PC-3 (cell line): ENCODE results near the gene VPS51. TPM values are rescaled to one million over a fixed set of nuclear protein-coding genes. Genes with fewer than 3 reads are reported as not detected.

ENCODE experiments used
- ATAC-seq: fragments of 200-7000 bp; cut with Tn5 transposase; 2 replicates; pipeline ENCODE4 v1.9.1; 2020; ENCODE audit warnings: mild to moderate bottlenecking, moderate library complexity
- Bru-seq: library from RNA; stranded (reverse); fragments of 400-500 nt; gene quantifications from one replicate; lab custom pipeline; 2021; lab: Mats Ljungman, UMichigan
- BruChase-seq, 2 experiments: library from RNA; stranded (reverse); fragments of 400-500 nt; gene quantifications; one replicate each; lab custom pipeline; 2021; lab: Mats Ljungman, UMichigan
- BruUV-seq: library from RNA; stranded (reverse); fragments of 400-500 nt; replicated peaks from 2 replicates; lab custom pipeline; 2021; lab: Mats Ljungman, UMichigan
- CTCF ChIA-PET: fragments of 300-600 bp; sonication (Branson Sonifier 250); formaldehyde crosslinking; loops from one replicate; lab custom pipeline; 2022; ENCODE audit warnings: antibody characterized with exemption; lab: Charles Lee
- POLR2A ChIA-PET: fragments of 300-600 bp; sonication (Branson Sonifier 250); formaldehyde crosslinking; loops from one replicate; lab custom pipeline; 2022; ENCODE audit warnings: antibody characterized with exemption; ENCODE audit not compliant: unreplicated experiment; lab: Charles Lee
- DNase-seq: peaks from one replicate; pipeline ENCODE4 v3.0.0-alpha.2; 2015
- H2AFZ ChIP-seq: fragments of 300-600 bp; sonication (generic); 2 replicates; pipeline ENCODE4 v1.6.0; 2016; ENCODE audit warnings: antibody characterized with exemption, low read length
- H3F3A ChIP-seq: fragments of 300-600 bp; sonication (generic); one replicate; pipeline ENCODE4 v1.6.0; 2017; ENCODE audit warnings: antibody characterized with exemption, low read length, control low read depth, mild to moderate bottlenecking; ENCODE audit not compliant: unreplicated experiment
- H3K27ac ChIP-seq: fragments of 300-600 bp; sonication (generic); 2 replicates; pipeline ENCODE4 v1.5.1; 2016; ENCODE audit warnings: mild to moderate bottlenecking, low read length
- H3K27me3 ChIP-seq: fragments of 300-600 bp; sonication (generic); 2 replicates; pipeline ENCODE4 v1.6.1; 2016; ENCODE audit warnings: low read length, mixed read lengths
- H3K36me3 ChIP-seq: fragments of 300-600 bp; sonication (generic); 2 replicates; pipeline ENCODE4 v1.6.1; 2016; ENCODE audit warnings: low read depth, mixed run types, low read length, mixed read lengths
- H3K4me1 ChIP-seq: fragments of 300-600 bp; sonication (generic); 2 replicates; pipeline ENCODE4 v1.5.1; 2016; ENCODE audit warnings: low read length; ENCODE audit not compliant: insufficient read depth
- H3K4me2 ChIP-seq: fragments of 300-600 bp; sonication (generic); 2 replicates; pipeline ENCODE4 v1.6.0; 2016; ENCODE audit warnings: low read length
- H3K4me3 ChIP-seq: fragments of 300-600 bp; sonication (generic); 2 replicates; pipeline ENCODE4 v1.5.1; 2016; ENCODE audit warnings: mild to moderate bottlenecking, low read length, mixed read lengths
- H3K79me2 ChIP-seq: fragments of 300-600 bp; sonication (generic); 2 replicates; pipeline ENCODE4 v1.6.1; 2017; ENCODE audit warnings: low read length, mixed read lengths
- H3K9ac ChIP-seq: fragments of 300-600 bp; sonication (generic); 2 replicates; pipeline ENCODE4 v1.6.0; 2016; ENCODE audit warnings: mild to moderate bottlenecking, low read length
- H3K9me2 ChIP-seq: fragments of 300-600 bp; sonication (generic); replicated peaks from 2 replicates; pipeline ENCODE4 v1.6.1; 2016; ENCODE audit warnings: mixed run types, low read length, mixed read lengths
- H3K9me3 ChIP-seq: fragments of 300-600 bp; sonication (generic); 2 replicates; pipeline ENCODE4 v1.6.1; 2016; ENCODE audit warnings: low read length, mixed read lengths
- H4K20me1 ChIP-seq: fragments of 300-600 bp; sonication (generic); 2 replicates; pipeline ENCODE4 v1.6.1; 2016; ENCODE audit warnings: low read length, mixed read lengths
- CTCF ChIP-seq: fragments of 300-600 bp; sonication (generic); conservative IDR thresholded peaks from 2 replicates; pipeline ENCODE4 v1.5.1; 2017; ENCODE audit warnings: antibody characterized with exemption, low read depth, mild to moderate bottlenecking, low read length
- EZH2 ChIP-seq: fragments of 300-600 bp; sonication (generic); IDR thresholded peaks from one replicate; pipeline ENCODE4 v1.6.1; 2017; ENCODE audit warnings: antibody characterized with exemption, mild to moderate bottlenecking, low read length; ENCODE audit not compliant: unreplicated experiment
- EZH2phosphoT487 ChIP-seq: fragments of 300-600 bp; sonication (generic); IDR thresholded peaks from 2 replicates; pipeline ENCODE4 v1.6.1; 2018; ENCODE audit warnings: mild to moderate bottlenecking, antibody characterized with exemption, low read length, borderline replicate concordance
- intact Hi-C: fragments of 100-400 bp; cut with micrococcal nuclease; formaldehyde crosslinking; loops from 2 replicates; pipeline ENCODE4 v1.9.0; 2023
- long read RNA-seq: library from polyadenylated mRNA; unstranded; transcript quantifications from one replicate; pipeline ENCODE4 v2.0.0, GENCODE V29; 2021; ENCODE audit not compliant: unreplicated experiment
- total RNA-seq: library from RNA; depleted of rRNA; stranded (reverse); fragments of >200 nt; gene quantifications from 2 replicates; pipeline ENCODE4 v1.2.3, GENCODE V29; 2014; rRNA removed

VPS51 gene
- total RNA-seq = 414 and 743 TPM in 2 replicates
- percentile 87 among the genes with signal in this experiment for Bru-seq, nascent RNA
- percentile 87 among the genes with signal in this experiment for BruChase-seq, experiment 1, labeled RNA remaining after a 6-hour chase
- BruChase-seq, experiment 2, labeled RNA remaining after a 2-hour chase = percentile 87 among the genes with signal in this experiment
- long read RNA-seq, transcript VPS51-201 (10 exons, 2,714 nt) = major isoform, 168 of 274 reads
- long read RNA-seq, partial matches to known transcripts = 70 of 274 reads
- long read RNA-seq, other reads (novel, unspliced or antisense) = 33 of 274 reads

DNA sequence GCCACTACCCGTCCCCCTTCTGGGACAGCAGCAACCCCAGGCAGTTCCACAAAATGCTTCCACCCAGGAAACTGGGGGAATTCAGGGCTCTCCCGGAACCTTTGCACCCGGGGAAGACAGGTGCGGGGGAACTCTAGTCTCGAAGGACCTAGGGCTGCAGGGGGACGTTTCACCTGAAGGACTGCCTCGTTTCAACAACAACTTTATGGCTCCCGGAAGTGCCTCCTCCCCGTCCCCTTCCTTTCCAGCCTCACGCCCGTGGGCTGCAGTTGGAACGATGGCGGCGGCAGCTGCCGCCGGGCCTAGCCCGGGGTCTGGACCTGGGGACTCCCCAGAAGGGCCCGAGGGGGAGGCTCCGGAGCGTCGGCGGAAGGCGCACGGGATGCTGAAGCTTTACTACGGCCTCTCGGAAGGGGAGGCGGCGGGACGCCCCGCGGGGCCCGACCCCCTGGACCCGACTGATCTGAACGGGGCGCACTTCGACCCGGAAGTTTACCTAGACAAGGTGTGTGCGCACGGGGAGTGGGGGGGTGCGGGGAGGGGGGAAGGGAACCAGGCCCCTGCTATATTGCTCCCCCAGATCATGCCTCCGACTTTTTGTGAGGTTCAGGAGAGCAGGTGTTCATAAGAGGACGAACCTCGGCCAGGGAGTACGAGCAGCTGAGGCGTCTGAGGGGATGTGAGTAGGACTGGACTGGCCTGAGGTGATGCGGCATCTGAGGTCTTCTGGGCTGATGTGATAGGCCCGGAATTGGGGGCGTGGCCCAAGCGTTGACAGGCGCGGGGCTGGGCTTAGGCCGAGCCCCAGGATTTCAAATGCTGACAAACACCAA lies at the start of gene VPS51:
Gene VPS51 (plus strand): TSS at position 241 of the 833 bp plus-strand sequence. CDS start 37 bp downstream, at position 278.
- Histone ChIP-seq H4K20me1 (no peaks in the 10 kb centered on the region), H3K9ac (peak within 1 kb of the TSS; percentile 88), H3K4me1 (peaks cover 13% of the 10 kb centered on the region), H3K27me3 (no peaks in the 10 kb centered on the region), H3K27ac (peak within 1 kb of the TSS; percentile 63), H3K9me2 (no peaks in the 10 kb centered on the region), H3K4me3 (peak within 1 kb of the TSS; percentile 84), H3K9me3 (no peaks in the 10 kb centered on the region), H3K79me2 (peaks cover 34% of the 10 kb centered on the region), H3K4me2 (peak within 1 kb of the TSS; percentile 99), H3K36me3 (no peaks in the 10 kb centered on the region; the same call in 1 of the 2 replicates), H2AFZ (peak within 1 kb of the TSS; percentile 89), H3F3A (no peaks in the 10 kb centered on the region)
- ATAC-seq (peak; percentile 98), DNase-seq (peak; percentile 92)
- ChIA-PET POLR2A (interaction anchor here (0.6 kb wide), 1 partner anchor 218 kb away, joined by 3 read pairs; the partner anchor contains the start of gene CDC42EP2), CTCF (no interaction called here)
- intact Hi-C loops = loop anchor here (2.0 kb wide), 1 partner anchor 21 kb away; the partner anchor contains the start of gene ZNHIT2
- TF ChIP-seq CTCF = no peak
- TF ChIP-seq EZH2 = no peak
- TF ChIP-seq EZH2phosphoT487 = no peak
- BruUV-seq = TSS peak; percentile 81

DNA sequence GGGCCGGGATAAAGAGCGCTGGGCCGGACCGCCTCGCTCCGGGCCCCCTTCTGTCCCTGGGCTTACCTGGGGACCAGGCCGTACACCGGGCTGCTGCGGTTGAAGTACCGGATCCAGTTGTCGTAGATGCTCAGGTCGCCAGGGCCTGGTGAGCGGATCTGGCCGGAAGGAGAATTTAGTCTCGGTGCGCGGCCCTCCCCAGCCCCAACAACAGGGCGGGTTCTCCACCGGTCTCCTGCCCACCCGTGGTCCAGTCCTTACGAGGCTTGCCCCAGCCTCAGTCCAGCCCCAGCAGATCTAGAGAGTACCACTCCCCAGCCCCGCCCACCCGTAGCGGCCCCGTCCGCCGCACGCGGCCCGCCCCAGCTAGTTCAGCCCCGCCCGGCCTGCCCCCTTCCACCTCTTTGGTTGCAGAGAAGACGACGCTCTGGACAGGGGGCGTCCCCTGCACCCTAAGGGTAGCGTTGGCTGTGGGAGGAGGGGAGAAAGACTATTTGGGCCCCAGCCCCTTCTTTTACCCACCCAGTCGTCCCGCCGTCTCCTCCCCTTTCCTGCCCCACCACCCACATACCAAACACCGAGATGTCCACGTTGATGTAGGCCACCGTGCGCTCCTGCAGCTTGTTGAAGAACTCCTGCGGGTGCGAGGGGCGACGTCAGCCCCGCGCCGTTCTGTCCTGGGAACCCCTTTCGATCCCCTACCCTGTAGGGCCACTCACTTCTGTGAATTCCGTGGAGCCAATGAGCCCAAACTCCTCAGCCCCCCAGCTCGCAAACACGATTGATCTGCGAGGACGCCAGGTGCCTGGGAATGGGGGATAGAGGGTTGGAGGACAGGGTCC lies 48.2 kb upstream of the VPS51 start:
- no peak for ATAC-seq
- POLR2A ChIA-PET = no interaction called here
- H3K27me3 ChIP-seq = no peaks in the 10 kb centered on the region
- H3K9ac ChIP-seq = no peak overlapping the region
- H2AFZ ChIP-seq = no peak overlapping the region
- H3K79me2 ChIP-seq = peaks cover 19% of the 10 kb centered on the region
- H3F3A ChIP-seq = no peaks in the 10 kb centered on the region
- CTCF ChIA-PET = no interaction called here
- peaks cover 16% of the 10 kb centered on the region for H3K36me3 ChIP-seq
- H4K20me1 ChIP-seq = peaks cover 5% of the 10 kb centered on the region; the same call in 1 of the 2 replicates
- no TSS peak for BruUV-seq
- intact Hi-C loops = no loop called here
- DNase-seq = no peak
- no peak overlapping the region for H3K4me2 ChIP-seq
- no peak overlapping the region for H3K27ac ChIP-seq
- no peaks in the 10 kb centered on the region for H3K9me2 ChIP-seq
- H3K4me1 ChIP-seq = peaks cover 18% of the 10 kb centered on the region
- no peak overlapping the region for H3K4me3 ChIP-seq
- H3K9me3 ChIP-seq = no peaks in the 10 kb centered on the region
- no peak for TF ChIP-seq CTCF
- TF ChIP-seq EZH2 = no peak
- no peak for TF ChIP-seq EZH2phosphoT487
